OCI-LY1 (cell line): ENCODE results near the gene FNBP1.

Experiments used
- H2AFZ ChIP-seq: fragments of 200-600 bp; sonication (generic), shearing (Covaris generic); 2 replicates; pipeline ENCODE4 v1.6.0; 2014; ENCODE audit warnings: antibody characterized with exemption, mild to moderate bottlenecking, low read length
- H3F3A ChIP-seq: fragments of 200-600 bp; sonication (generic), shearing (Covaris generic); 2 replicates; pipeline ENCODE4 v1.6.0; 2014; ENCODE audit warnings: mild to moderate bottlenecking, antibody characterized with exemption, low read length, moderate library complexity; ENCODE audit not compliant: insufficient read depth
- H3K27ac ChIP-seq: fragments of 200-600 bp; sonication (generic); 2 replicates; pipeline ENCODE4 v1.5.1; 2014; ENCODE audit warnings: low read length, mixed run types, mild to moderate bottlenecking, low read depth; ENCODE audit not compliant: poor library complexity, severe bottlenecking
- H3K27me3 ChIP-seq: fragments of 200-600 bp; sonication (generic); 2 replicates; pipeline ENCODE4 v1.6.0; 2014; ENCODE audit warnings: antibody characterized with exemption, mild to moderate bottlenecking, low read length, moderate library complexity; ENCODE audit not compliant: insufficient read depth
- H3K36me3 ChIP-seq: fragments of 200-600 bp; sonication (generic); 2 replicates; pipeline ENCODE4 v1.6.1; 2014; ENCODE audit warnings: mild to moderate bottlenecking, antibody characterized with exemption, low read length, moderate library complexity, mixed read lengths; ENCODE audit not compliant: insufficient read depth
- H3K4me1 ChIP-seq: fragments of 200-600 bp; sonication (generic); 2 replicates; pipeline ENCODE4 v1.5.1; 2014; ENCODE audit warnings: mild to moderate bottlenecking, low read length, moderate library complexity; ENCODE audit not compliant: insufficient read depth, severe bottlenecking
- H3K4me2 ChIP-seq: fragments of 200-600 bp; sonication (generic), shearing (Covaris generic); 2 replicates; pipeline ENCODE4 v1.6.1; 2014; ENCODE audit warnings: low read length
- H3K4me3 ChIP-seq: fragments of 200-600 bp; sonication (generic); 2 replicates; pipeline ENCODE4 v1.5.1; 2014; ENCODE audit warnings: low read length, low read depth, mild to moderate bottlenecking, mixed read lengths; ENCODE audit not compliant: poor library complexity, severe bottlenecking
- H3K79me2 ChIP-seq: fragments of 200-600 bp; shearing (Covaris generic); 2 replicates; pipeline ENCODE4 v1.6.1; 2016; ENCODE audit warnings: mixed run types, low read length, mixed read lengths; ENCODE audit not compliant: insufficient read depth
- H3K9ac ChIP-seq: fragments of 200-600 bp; sonication (generic), shearing (Covaris generic); 2 replicates; pipeline ENCODE4 v1.6.1; 2014; ENCODE audit warnings: mild to moderate bottlenecking, low read length, mixed read lengths
- H3K9me2 ChIP-seq: fragments of 200-600 bp; sonication (generic), shearing (Covaris generic); 2 replicates; pipeline ENCODE4 v1.6.1; 2014; ENCODE audit warnings: low read depth, mild to moderate bottlenecking, low read length, mixed read lengths
- H3K9me3 ChIP-seq: fragments of 200-600 bp; shearing (Covaris generic); 2 replicates; pipeline ENCODE4 v1.6.1; 2014; ENCODE audit warnings: low read length, mixed read lengths
- H4K20me1 ChIP-seq: fragments of 200-600 bp; sonication (generic), shearing (Covaris generic); 2 replicates; pipeline ENCODE4 v1.6.0; 2016; ENCODE audit warnings: mild to moderate bottlenecking, low read length; ENCODE audit not compliant: insufficient read depth
- CTCF ChIP-seq: fragments of 200-600 bp; sonication (generic), shearing (Covaris generic); IDR thresholded peaks from 2 replicates; pipeline ENCODE4 v1.5.1; 2017; ENCODE audit warnings: mild to moderate bottlenecking, antibody characterized with exemption, low read length, moderate library complexity, mixed read lengths
- EZH2 ChIP-seq: fragments of 200-600 bp; sonication (generic), shearing (Covaris generic); IDR thresholded peaks from 2 replicates; pipeline ENCODE4 v1.8.0; 2017; ENCODE audit warnings: borderline replicate concordance, mixed run types, mild to moderate bottlenecking, antibody characterized with exemption, low read length, moderate library complexity, mixed read lengths

FNBP1 gene

GRCh38 chr9:129936222-129936621 is 106.8 kb downstream of the FNBP1 start:
- H3K4me1 ChIP-seq, result no peaks in the 10 kb centered on the region
- no peaks in the 10 kb centered on the region for H3K36me3 ChIP-seq
- no peaks in the 10 kb centered on the region for H4K20me1 ChIP-seq
- H3K4me2 ChIP-seq, result no peak overlapping the region
- H3K79me2 ChIP-seq, result no peaks in the 10 kb centered on the region
- TF ChIP-seq EZH2, result no peak
- no peak for TF ChIP-seq CTCF
- 0 out of 2 replicates have a peak, but pooled peaks cover under 1% of the 10 kb centered on the region for H3K9me3 ChIP-seq
- H3K27me3 ChIP-seq, result no peaks in the 10 kb centered on the region; the same call in 1 of the 2 replicates
- H3K27ac ChIP-seq, result no peak overlapping the region
- H3F3A ChIP-seq, result no peaks in the 10 kb centered on the region
- H3K9me2 ChIP-seq, result no peaks in the 10 kb centered on the region
- no peak overlapping the region for H2AFZ ChIP-seq
- H3K4me3 ChIP-seq, result no peak overlapping the region
- H3K9ac ChIP-seq, result no peak overlapping the region

- no peak overlapping the region for H3K4me2 ChIP-seq
- H3K36me3 ChIP-seq, result no peaks in the 10 kb centered on the region
- H3K79me2 ChIP-seq, result no peaks in the 10 kb centered on the region
These were observed 108.2 kb downstream of the FNBP1 start for GRCh38 chr9:129934780-129935179.

GRCh38 chr9:129934041-129934591 is 108.9 kb downstream of the FNBP1 start:
- H3K4me2 ChIP-seq, result no peak overlapping the region
- no peaks in the 10 kb centered on the region for H3K36me3 ChIP-seq

More at GRCh38 chr9:129934780-129935179, 108.2 kb downstream of the FNBP1 start:
- no peaks in the 10 kb centered on the region for H4K20me1 ChIP-seq
- no peaks in the 10 kb centered on the region for H3K9me3 ChIP-seq
- H3K9me2 ChIP-seq, result no peaks in the 10 kb centered on the region
- H3K9ac ChIP-seq, result no peak overlapping the region
- H3K4me1 ChIP-seq, result no peaks in the 10 kb centered on the region
- H3K27ac ChIP-seq, result no peak overlapping the region
- no peak for TF ChIP-seq CTCF
- no peak for TF ChIP-seq EZH2
- no peaks in the 10 kb centered on the region for H3K27me3 ChIP-seq
- no peak overlapping the region for H3K4me3 ChIP-seq
- no peak overlapping the region for H2AFZ ChIP-seq
- no peaks in the 10 kb centered on the region for H3F3A ChIP-seq

More at GRCh38 chr9:129934041-129934591, 108.9 kb downstream of the FNBP1 start:
- H3K9me2 ChIP-seq, result no peaks in the 10 kb centered on the region
- H2AFZ ChIP-seq, result no peak overlapping the region
- H3F3A ChIP-seq, result no peaks in the 10 kb centered on the region
- TF ChIP-seq EZH2, result no peak
- H3K27ac ChIP-seq, result no peak overlapping the region
- no peaks in the 10 kb centered on the region for H3K79me2 ChIP-seq
- no peak overlapping the region for H3K9ac ChIP-seq
- no peaks in the 10 kb centered on the region for H3K4me1 ChIP-seq
- H3K27me3 ChIP-seq, result no peaks in the 10 kb centered on the region
- H4K20me1 ChIP-seq, result no peaks in the 10 kb centered on the region
- no peaks in the 10 kb centered on the region for H3K9me3 ChIP-seq
- no peak overlapping the region for H3K4me3 ChIP-seq
